ENCODE results near the gene AGBL5. TPM values are rescaled to one million over a fixed set of nuclear protein-coding genes. Genes with fewer than 3 reads are reported as not detected.

The AGBL5 gene
- total RNA-seq, 2 experiments from 2014 or later: 37.4 to 42.0 TPM

- no peaks in the 10 kb centered on the region for H3K9me2 ChIP-seq (ENCODE audit: insufficient read depth, low read length)
- no TSS peak for BruUV-seq (replicated peaks)
- H3K27ac ChIP-seq (ENCODE audit: low read depth, low read length, poor library complexity, severe bottlenecking): no peak overlapping the region
- POLR2A ChIA-PET: interaction anchor here (0.8 to 1.3 kb wide), 2 partner anchors 12 to 43 kb away, joined by 3 to 4 read pairs; partner anchors contain the start of gene AGBL5
- peaks cover 5% of the 10 kb centered on the region; the same call in 1 of the 2 replicates for H3K79me2 ChIP-seq (ENCODE audit: insufficient read depth, low read depth, low read length)
- DNase-seq (ENCODE audit: low spot score): no peak
- H3K9me3 ChIP-seq (ENCODE audit: low read length): no peaks in the 10 kb centered on the region
- H2AFZ ChIP-seq (ENCODE audit: low read length): no peak overlapping the region
- H3K36me3 ChIP-seq (ENCODE audit: insufficient read depth, low read length): peaks cover 87% of the 10 kb centered on the region
- no peak overlapping the region for H3K4me2 ChIP-seq (ENCODE audit: low read length)
- intact Hi-C loops (cut with micrococcal nuclease; ENCODE audit: unreplicated experiment): no loop called here
- H4K20me1 ChIP-seq (ENCODE audit: insufficient read depth, low read length): no peaks in the 10 kb centered on the region
- TF ChIP-seq, protein P1, sequence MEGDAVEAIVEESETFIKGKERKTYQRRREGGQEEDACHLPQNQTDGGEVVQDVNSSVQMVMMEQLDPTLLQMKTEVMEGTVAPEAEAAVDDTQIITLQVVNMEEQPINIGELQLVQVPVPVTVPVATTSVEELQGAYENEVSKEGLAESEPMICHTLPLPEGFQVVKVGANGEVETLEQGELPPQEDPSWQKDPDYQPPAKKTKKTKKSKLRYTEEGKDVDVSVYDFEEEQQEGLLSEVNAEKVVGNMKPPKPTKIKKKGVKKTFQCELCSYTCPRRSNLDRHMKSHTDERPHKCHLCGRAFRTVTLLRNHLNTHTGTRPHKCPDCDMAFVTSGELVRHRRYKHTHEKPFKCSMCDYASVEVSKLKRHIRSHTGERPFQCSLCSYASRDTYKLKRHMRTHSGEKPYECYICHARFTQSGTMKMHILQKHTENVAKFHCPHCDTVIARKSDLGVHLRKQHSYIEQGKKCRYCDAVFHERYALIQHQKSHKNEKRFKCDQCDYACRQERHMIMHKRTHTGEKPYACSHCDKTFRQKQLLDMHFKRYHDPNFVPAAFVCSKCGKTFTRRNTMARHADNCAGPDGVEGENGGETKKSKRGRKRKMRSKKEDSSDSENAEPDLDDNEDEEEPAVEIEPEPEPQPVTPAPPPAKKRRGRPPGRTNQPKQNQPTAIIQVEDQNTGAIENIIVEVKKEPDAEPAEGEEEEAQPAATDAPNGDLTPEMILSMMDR (conservative IDR thresholded peaks at IDR 0.05; ENCODE audit: low read length): no peak
- TF ChIP-seq EZH2phosphoT487 (IDR thresholded peaks at IDR 0.05; ENCODE audit: borderline replicate concordance, low read depth, low read length): no peak
- no peak overlapping the region for H3K4me3 ChIP-seq (ENCODE audit: low read depth, low read length, poor library complexity, severe bottlenecking)
- peaks cover 35% of the 10 kb centered on the region for H3K4me1 ChIP-seq (ENCODE audit: insufficient read depth, low read length, poor library complexity, severe bottlenecking)
- CTCF ChIA-PET (ENCODE audit: unreplicated experiment): no interaction called here
Observed at GRCh38 chr2:27038631-27039339, 12.7 kb upstream of the AGBL5 start.

DNA sequence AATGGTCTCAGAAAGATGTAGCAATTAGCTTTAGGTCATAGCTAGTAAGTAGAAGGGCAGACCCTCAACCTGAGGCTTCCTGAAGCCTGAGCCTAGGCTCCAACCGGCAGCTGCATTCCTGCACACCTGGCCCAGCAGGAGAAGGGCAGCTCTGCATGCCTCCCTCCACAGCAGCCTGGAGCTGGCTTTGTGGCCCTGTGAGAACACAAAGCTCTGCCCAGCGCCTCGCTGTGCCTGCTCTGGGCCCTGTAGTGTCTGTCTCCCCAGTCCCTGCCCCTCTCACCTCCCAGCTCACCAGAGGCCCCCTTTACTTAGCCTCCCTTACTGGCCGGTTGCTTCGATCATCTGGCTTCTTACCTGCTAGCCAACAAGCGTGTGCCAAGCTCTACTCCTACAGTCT lies 12.0 kb upstream of the AGBL5 start:
- Histone ChIP-seq H3K27ac (ENCODE audit: low read depth, low read length, poor library complexity, severe bottlenecking) (no peak overlapping the region), H2AFZ (ENCODE audit: low read length) (no peak overlapping the region), H3K4me3 (ENCODE audit: low read depth, low read length, poor library complexity, severe bottlenecking) (no peak overlapping the region), H3K36me3 (ENCODE audit: insufficient read depth, low read length) (peaks cover 87% of the 10 kb centered on the region), H3K9me3 (ENCODE audit: low read length) (no peaks in the 10 kb centered on the region), H3K4me1 (ENCODE audit: insufficient read depth, low read length, poor library complexity, severe bottlenecking) (peaks cover 28% of the 10 kb centered on the region), H3K79me2 (ENCODE audit: insufficient read depth, low read depth, low read length) (no peaks in the 10 kb centered on the region), H3K4me2 (ENCODE audit: low read length) (no peak overlapping the region), H4K20me1 (ENCODE audit: insufficient read depth, low read length) (no peaks in the 10 kb centered on the region), H3K9me2 (ENCODE audit: insufficient read depth, low read length) (no peaks in the 10 kb centered on the region)
- intact Hi-C loops (cut with micrococcal nuclease; ENCODE audit: unreplicated experiment): no loop called here
- ChIA-PET CTCF (ENCODE audit: unreplicated experiment) (no interaction called here), POLR2A (interaction anchor here (0.6 to 1.3 kb wide), 2 partner anchors 43 to 240 kb away, joined by 4 read pairs; no protein-coding TSS in a partner anchor)
- no TSS peak for BruUV-seq (replicated peaks)
- TF ChIP-seq, protein P1 (conservative IDR thresholded peaks at IDR 0.05; ENCODE audit: low read length): no peak
- TF ChIP-seq EZH2phosphoT487 (IDR thresholded peaks at IDR 0.05; ENCODE audit: borderline replicate concordance, low read depth, low read length): no peak
- DNase-seq (ENCODE audit: low spot score): no peak

DNA sequence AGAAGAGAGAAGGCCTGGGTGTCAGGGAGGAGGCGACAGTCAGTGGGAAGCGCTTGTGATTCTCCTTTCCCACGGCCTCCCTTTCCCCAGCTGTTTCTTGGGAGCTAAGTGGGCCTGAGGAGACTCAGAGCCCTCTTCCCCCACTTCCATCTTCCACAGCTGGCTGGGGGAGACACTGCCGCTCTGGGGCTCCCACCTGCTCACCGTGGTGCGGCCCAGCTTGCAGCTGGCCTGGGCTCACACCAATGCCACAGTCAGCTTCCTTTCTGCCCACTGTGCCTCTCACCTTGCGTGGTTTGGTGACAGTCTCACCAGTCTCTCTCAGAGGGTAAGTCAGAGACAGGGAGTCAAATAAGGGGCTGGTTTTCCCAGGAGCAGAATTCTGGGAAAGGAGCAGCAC lies 11.6 kb upstream of the AGBL5 start:
- peaks cover 85% of the 10 kb centered on the region for H3K36me3 ChIP-seq (ENCODE audit: insufficient read depth, low read length)
- no peak for TF ChIP-seq EZH2phosphoT487 (IDR thresholded peaks at IDR 0.05; ENCODE audit: borderline replicate concordance, low read depth, low read length)
- TF ChIP-seq, protein P1 (conservative IDR thresholded peaks at IDR 0.05; ENCODE audit: low read length): no peak
- no peak overlapping the region for H3K27ac ChIP-seq (ENCODE audit: low read depth, low read length, poor library complexity, severe bottlenecking)
- no peak overlapping the region for H3K4me2 ChIP-seq (ENCODE audit: low read length)
- ChIA-PET POLR2A (interaction anchor here (0.6 to 1.3 kb wide), 2 partner anchors 42 to 240 kb away, joined by 4 read pairs; no protein-coding TSS in a partner anchor), CTCF (ENCODE audit: unreplicated experiment) (no interaction called here)
- H3K4me1 ChIP-seq (ENCODE audit: insufficient read depth, low read length, poor library complexity, severe bottlenecking): peaks cover 25% of the 10 kb centered on the region
- no TSS peak for BruUV-seq (replicated peaks)
- H4K20me1 ChIP-seq (ENCODE audit: insufficient read depth, low read length): no peaks in the 10 kb centered on the region
- H3K9me2 ChIP-seq (ENCODE audit: insufficient read depth, low read length): no peaks in the 10 kb centered on the region
- H3K9me3 ChIP-seq (ENCODE audit: low read length): no peaks in the 10 kb centered on the region
- no peak for DNase-seq (ENCODE audit: low spot score)
- H3K79me2 ChIP-seq (ENCODE audit: insufficient read depth, low read depth, low read length): no peaks in the 10 kb centered on the region
- intact Hi-C loops (cut with micrococcal nuclease; ENCODE audit: unreplicated experiment): no loop called here
- no peak overlapping the region for H3K4me3 ChIP-seq (ENCODE audit: low read depth, low read length, poor library complexity, severe bottlenecking)
- no peak overlapping the region for H2AFZ ChIP-seq (ENCODE audit: low read length)

Data from OCI-LY7 (cell line).